Keratinocyte (primary cell): ENCODE results near the gene SIK3. TPM values are rescaled to one million over a fixed set of nuclear protein-coding genes. Genes with fewer than 3 reads are reported as not detected.

Experiments used
- DNase-seq: peaks from one replicate; pipeline ENCODE4 v3.0.0-alpha.2; 2011; ENCODE audit warnings: low read depth, missing footprints, low spot score
- FAIRE-seq: peaks from 2 replicates; lab custom pipeline; 2011; peaks lifted over from hg19 to GRCh38; lab: Jason Lieb, UNC
- H2AFZ ChIP-seq: 2 replicates; pipeline ENCODE4 v1.6.0; 2012; ENCODE audit warnings: low read length, control low read depth, inconsistent platforms; ENCODE audit not compliant: control insufficient read depth
- H3K27ac ChIP-seq: 2 replicates; pipeline ENCODE4 v1.5.1; 2011; ENCODE audit warnings: low read length; ENCODE audit not compliant: control insufficient read depth, insufficient read depth
- H3K27me3 ChIP-seq: 3 replicates; pipeline ENCODE4 v1.6.0; 2011; ENCODE audit warnings: low read length; ENCODE audit not compliant: control insufficient read depth, insufficient read depth; ENCODE audit errors: extremely low read depth
- H3K36me3 ChIP-seq, 2 experiments: 2 replicates in 1 of 2; 3 replicates in 1 of 2; pipeline ENCODE4 v1.5.1; 2011; ENCODE audit warnings: low read length in 2 of 2, mild to moderate bottlenecking in 1 of 2; ENCODE audit not compliant: control insufficient read depth in 2 of 2, insufficient read depth in 2 of 2; ENCODE audit errors: extremely low read depth in 1 of 2
- H3K4me1 ChIP-seq: 3 replicates; pipeline ENCODE4 v1.5.1; 2011; ENCODE audit warnings: low read length; ENCODE audit not compliant: control insufficient read depth, insufficient read depth; ENCODE audit errors: extremely low read depth
- H3K4me2 ChIP-seq: 3 replicates; pipeline ENCODE4 v1.6.0; 2011; ENCODE audit warnings: low read depth, low read length; ENCODE audit not compliant: control insufficient read depth, insufficient read depth; ENCODE audit errors: extremely low read depth
- H3K4me3 ChIP-seq, 3 experiments: fragments of 200-600 bp in 1 of 3; sonication (generic) in 1 of 3; 2 replicates in 2 of 3; 3 replicates in 1 of 3; pipeline ENCODE4 v1.5.1; 2011 to 2016; ENCODE audit warnings: low read length in 3 of 3, mild to moderate bottlenecking in 3 of 3, control low read depth in 2 of 3, inconsistent platforms in 1 of 3, low read depth in 1 of 3, mixed read lengths in 1 of 3, mixed run types in 1 of 3, moderate library complexity in 1 of 3; ENCODE audit not compliant: control insufficient read depth in 2 of 3, insufficient read depth in 2 of 3; ENCODE audit errors: extremely low read depth in 1 of 3
- H3K79me2 ChIP-seq: 2 replicates; pipeline ENCODE4 v1.6.0; 2012; ENCODE audit warnings: low read length; ENCODE audit not compliant: control insufficient read depth, insufficient read depth
- H3K9ac ChIP-seq: 3 replicates; pipeline ENCODE4 v1.6.0; 2011; ENCODE audit warnings: low read length; ENCODE audit not compliant: control insufficient read depth, insufficient read depth; ENCODE audit errors: extremely low read depth
- H3K9me1 ChIP-seq: 3 replicates; pipeline ENCODE4 v1.6.0; 2011; ENCODE audit warnings: low read length; ENCODE audit not compliant: control insufficient read depth, insufficient read depth; ENCODE audit errors: extremely low read depth
- H3K9me3 ChIP-seq: 2 replicates; pipeline ENCODE4 v1.5.1; 2012; ENCODE audit warnings: low read depth, low read length; ENCODE audit not compliant: control insufficient read depth
- H4K20me1 ChIP-seq: 3 replicates; pipeline ENCODE4 v1.6.0; 2011; ENCODE audit warnings: low read length; ENCODE audit not compliant: control insufficient read depth, insufficient read depth; ENCODE audit errors: extremely low read depth
- EZH2 ChIP-seq: IDR thresholded peaks from one replicate; pipeline ENCODE4 v1.6.1; 2012; ENCODE audit warnings: inconsistent platforms, mild to moderate bottlenecking, low read length, moderate library complexity
- dilution Hi-C: fragments of 300-500 bp; cut with MboI; formaldehyde crosslinking; loops from one replicate; pipeline ENCODE4 v1.7.0; 2020; ENCODE audit warnings: low sequenced_read_pairs; ENCODE audit not compliant: extremely low pct_ligation_motif_present
- polyA plus RNA-seq, 5 experiments: library from polyadenylated mRNA; depleted of rRNA in 3 of 5; stranded (reverse) in 3 of 5; stranded (forward) in 1 of 5; unstranded in 1 of 5; fragments of >200 nt; gene quantifications; 1 replicate in 1 of 5; 2 replicates in 3 of 5; 3 replicates in 1 of 5; pipeline versions ENCODE4 v1.2.1 to v1.2.3, GENCODE V29; 2011 to 2012; ENCODE audit warnings: missing spikeins in 2 of 5, low read depth in 1 of 5, low replicate concordance in 1 of 5
- TF ChIP-seq, protein P1 (sequence below), 3 experiments: IDR thresholded peaks in 1 of 3; conservative IDR thresholded peaks in 1 of 3; optimal IDR thresholded peaks in 1 of 3; 2 replicates in 2 of 3; 3 replicates in 1 of 3; pipeline versions ENCODE3 to v1.5.1; 2011; ENCODE audit warnings: low read length in 3 of 3, mild to moderate bottlenecking in 3 of 3, moderate library complexity in 2 of 3, control low read depth in 1 of 3, inconsistent platforms in 1 of 3; ENCODE audit not compliant: insufficient read depth in 2 of 3; ENCODE audit errors: extremely low read depth in 1 of 3

SIK3 gene
- polyA plus RNA-seq, 1 donor (not counting 4 experiments of a cell fraction or from before 2014, with no cell fraction given) = 8.2 TPM

DNA sequence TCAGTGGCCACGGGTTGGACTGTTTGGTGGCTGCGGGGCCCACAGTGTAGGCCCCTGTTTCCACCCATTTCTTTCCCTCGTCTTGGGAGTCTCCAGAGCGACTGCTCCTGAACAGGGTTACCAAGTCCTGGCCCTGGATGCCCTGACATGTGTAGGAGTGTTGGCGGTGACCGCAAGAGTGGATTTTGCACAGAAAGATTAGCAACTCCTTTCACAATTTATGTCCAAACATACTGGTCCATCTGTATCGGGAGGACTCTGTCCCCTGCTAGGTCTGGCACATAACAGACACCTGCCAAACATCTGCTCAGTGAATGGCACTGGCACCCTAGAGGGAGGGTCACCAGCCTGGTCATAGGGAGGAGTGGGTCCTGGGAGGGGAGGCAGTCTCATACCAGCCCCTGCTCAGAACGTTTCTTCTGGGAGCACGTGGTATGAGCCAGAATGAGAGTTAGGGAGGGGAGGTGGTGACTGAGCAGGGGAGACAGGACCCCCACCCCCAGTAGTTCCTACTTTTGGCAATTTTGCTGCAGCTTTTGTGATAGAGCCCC, 257.4 kb downstream of the SIK3 start:
- no peak for FAIRE-seq
- H3K27me3 ChIP-seq = no peaks in the 10 kb centered on the region
- dilution Hi-C loops = no loop called here

DNA sequence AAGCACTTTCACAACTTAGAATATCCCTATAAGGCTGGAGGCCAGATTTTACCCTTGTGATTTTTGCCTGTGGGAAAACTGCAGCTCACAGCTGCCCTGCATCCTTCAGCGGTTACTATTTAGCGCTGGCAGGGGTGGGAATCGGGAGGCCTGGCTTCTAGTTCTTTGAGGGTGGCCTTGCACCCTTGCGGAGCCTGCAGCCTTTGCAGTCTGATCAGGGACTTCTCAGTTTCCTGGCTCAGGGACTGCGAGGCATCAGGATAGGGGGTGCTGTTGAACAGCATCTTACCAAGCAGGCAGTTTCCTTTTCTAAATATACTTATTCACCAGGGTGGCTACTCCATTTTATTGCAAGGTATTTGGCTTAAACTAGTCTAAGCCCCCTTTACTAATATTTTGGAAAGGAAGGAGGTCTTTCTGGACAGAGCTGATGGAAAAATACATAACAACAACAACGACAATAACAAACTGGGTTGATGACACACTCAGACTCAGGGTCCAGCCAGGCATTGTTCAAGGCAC, 257.9 kb downstream of the SIK3 start:
- Histone ChIP-seq H3K4me3 (no peak overlapping the region), H3K27me3 (no peaks in the 10 kb centered on the region), H4K20me1 (no peaks in the 10 kb centered on the region), H3K9me3 (no peaks in the 10 kb centered on the region), H3K79me2 (no peaks in the 10 kb centered on the region), H3K27ac (no peak overlapping the region), H2AFZ (no peak overlapping the region), H3K4me1 (peaks cover 4% of the 10 kb centered on the region), H3K4me2 (no peak overlapping the region), H3K36me3 (peaks cover 7 to 10% of the 10 kb centered on the region in 2 experiments), H3K9ac (no peak overlapping the region), H3K9me1 (no peaks in the 10 kb centered on the region)
- DNase-seq (no peak), FAIRE-seq (no peak)
- no peak for TF ChIP-seq EZH2
- TF ChIP-seq, protein P1, sequence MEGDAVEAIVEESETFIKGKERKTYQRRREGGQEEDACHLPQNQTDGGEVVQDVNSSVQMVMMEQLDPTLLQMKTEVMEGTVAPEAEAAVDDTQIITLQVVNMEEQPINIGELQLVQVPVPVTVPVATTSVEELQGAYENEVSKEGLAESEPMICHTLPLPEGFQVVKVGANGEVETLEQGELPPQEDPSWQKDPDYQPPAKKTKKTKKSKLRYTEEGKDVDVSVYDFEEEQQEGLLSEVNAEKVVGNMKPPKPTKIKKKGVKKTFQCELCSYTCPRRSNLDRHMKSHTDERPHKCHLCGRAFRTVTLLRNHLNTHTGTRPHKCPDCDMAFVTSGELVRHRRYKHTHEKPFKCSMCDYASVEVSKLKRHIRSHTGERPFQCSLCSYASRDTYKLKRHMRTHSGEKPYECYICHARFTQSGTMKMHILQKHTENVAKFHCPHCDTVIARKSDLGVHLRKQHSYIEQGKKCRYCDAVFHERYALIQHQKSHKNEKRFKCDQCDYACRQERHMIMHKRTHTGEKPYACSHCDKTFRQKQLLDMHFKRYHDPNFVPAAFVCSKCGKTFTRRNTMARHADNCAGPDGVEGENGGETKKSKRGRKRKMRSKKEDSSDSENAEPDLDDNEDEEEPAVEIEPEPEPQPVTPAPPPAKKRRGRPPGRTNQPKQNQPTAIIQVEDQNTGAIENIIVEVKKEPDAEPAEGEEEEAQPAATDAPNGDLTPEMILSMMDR (optimal IDR thresholded peaks at IDR 0.05 in 1 of 3, IDR thresholded peaks at IDR 0.05 in 1 of 3, conservative IDR thresholded peaks at IDR 0.05 in 1 of 3; ENCODE audit: extremely low read depth in 1 of 3, insufficient read depth in 2 of 3, low read length in 3 of 3) = peak in 2 of 3 experiments; percentile 15 to 48
- dilution Hi-C loops = no loop called here

More for the DNA sequence above, 257.4 kb downstream of the SIK3 start:
- Histone ChIP-seq H3K4me1 (peaks cover under 1% of the 10 kb centered on the region), H2AFZ (no peak overlapping the region), H3K79me2 (no peaks in the 10 kb centered on the region), H3K9ac (no peak overlapping the region), H3K4me2 (no peak overlapping the region), H3K27ac (no peak overlapping the region), H3K9me3 (no peaks in the 10 kb centered on the region), H4K20me1 (no peaks in the 10 kb centered on the region), H3K9me1 (no peaks in the 10 kb centered on the region), H3K4me3 (no peak overlapping the region), H3K36me3 (peaks cover 10% of the 10 kb centered on the region in 2 experiments)
- TF ChIP-seq, protein P1 (optimal IDR thresholded peaks at IDR 0.05 in 1 of 3, IDR thresholded peaks at IDR 0.05 in 1 of 3, conservative IDR thresholded peaks at IDR 0.05 in 1 of 3; ENCODE audit: extremely low read depth in 1 of 3, insufficient read depth in 2 of 3, low read length in 3 of 3) = no peak
- TF ChIP-seq EZH2 = no peak
- DNase-seq = no peak
